NCI-H345 treated with DMSO at 0.1 percent for 48 hours (cell line): ENCODE data around the gene MALAT1.
"Not testable (repeated sequence)": the region's sequence is repeated elsewhere in the genome, so short reads cannot be mapped to it uniquely, and the experiment has no call there.

Experiments
- DNase-seq: peaks from one replicate; lab custom pipeline; 2025; ENCODE audit not compliant: unreplicated experiment; lab: John Stamatoyannopoulos, UW

MALAT1 gene

DNA sequence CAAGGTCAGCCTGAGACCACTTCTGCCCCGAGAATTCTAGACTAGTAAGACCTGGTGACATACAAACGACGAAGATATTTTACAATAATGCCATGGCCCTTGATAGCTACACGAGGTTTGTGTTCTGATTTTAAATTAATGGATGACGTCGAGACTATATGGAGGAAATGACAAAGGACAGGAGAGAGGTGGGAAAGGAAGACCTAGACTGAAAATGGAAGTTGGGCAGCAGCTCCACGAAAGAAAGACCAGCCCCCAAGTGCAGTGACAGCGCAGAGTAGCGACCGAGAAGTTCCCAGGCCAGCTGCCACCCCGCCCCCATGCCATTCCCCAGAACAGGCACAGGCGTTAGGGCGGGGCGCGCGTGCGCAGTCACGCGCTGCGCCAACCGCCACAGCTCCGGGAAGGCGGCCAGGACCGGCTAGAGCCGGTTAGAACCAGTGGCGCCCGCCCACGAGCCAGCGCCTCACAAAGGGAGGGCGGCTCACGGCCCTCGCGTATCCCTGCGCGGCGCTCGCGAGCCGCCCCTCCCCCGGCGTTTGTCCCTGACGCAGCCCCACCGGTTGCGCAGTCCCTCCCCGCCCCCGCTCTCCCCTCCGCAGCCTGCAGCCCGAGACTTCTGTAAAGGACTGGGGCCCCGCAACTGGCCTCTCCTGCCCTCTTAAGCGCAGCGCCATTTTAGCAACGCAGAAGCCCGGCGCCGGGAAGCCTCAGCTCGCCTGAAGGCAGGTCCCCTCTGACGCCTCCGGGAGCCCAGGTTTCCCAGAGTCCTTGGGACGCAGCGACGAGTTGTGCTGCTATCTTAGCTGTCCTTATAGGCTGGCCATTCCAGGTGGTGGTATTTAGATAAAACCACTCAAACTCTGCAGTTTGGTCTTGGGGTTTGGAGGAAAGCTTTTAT lies 1.5 kb upstream of the MALAT1 start:
- peak; percentile 97 for DNase-seq

DNA sequence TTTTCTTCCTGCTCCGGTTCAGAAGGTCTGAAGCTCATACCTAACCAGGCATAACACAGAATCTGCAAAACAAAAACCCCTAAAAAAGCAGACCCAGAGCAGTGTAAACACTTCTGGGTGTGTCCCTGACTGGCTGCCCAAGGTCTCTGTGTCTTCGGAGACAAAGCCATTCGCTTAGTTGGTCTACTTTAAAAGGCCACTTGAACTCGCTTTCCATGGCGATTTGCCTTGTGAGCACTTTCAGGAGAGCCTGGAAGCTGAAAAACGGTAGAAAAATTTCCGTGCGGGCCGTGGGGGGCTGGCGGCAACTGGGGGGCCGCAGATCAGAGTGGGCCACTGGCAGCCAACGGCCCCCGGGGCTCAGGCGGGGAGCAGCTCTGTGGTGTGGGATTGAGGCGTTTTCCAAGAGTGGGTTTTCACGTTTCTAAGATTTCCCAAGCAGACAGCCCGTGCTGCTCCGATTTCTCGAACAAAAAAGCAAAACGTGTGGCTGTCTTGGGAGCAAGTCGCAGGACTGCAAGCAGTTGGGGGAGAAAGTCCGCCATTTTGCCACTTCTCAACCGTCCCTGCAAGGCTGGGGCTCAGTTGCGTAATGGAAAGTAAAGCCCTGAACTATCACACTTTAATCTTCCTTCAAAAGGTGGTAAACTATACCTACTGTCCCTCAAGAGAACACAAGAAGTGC lies 661 bp upstream of the MALAT1 start:
- peak; percentile 69 for DNase-seq

DNA sequence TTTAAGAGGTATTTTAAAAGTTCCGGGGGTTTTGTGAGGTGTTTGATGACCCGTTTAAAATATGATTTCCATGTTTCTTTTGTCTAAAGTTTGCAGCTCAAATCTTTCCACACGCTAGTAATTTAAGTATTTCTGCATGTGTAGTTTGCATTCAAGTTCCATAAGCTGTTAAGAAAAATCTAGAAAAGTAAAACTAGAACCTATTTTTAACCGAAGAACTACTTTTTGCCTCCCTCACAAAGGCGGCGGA lies 193 bp upstream of the MALAT1 start:
- DNase-seq = no peak

- no peak for DNase-seq
Observed at GRCh38 chr11:65499713-65500386, 1.0 kb downstream of the MALAT1 start.

DNA sequence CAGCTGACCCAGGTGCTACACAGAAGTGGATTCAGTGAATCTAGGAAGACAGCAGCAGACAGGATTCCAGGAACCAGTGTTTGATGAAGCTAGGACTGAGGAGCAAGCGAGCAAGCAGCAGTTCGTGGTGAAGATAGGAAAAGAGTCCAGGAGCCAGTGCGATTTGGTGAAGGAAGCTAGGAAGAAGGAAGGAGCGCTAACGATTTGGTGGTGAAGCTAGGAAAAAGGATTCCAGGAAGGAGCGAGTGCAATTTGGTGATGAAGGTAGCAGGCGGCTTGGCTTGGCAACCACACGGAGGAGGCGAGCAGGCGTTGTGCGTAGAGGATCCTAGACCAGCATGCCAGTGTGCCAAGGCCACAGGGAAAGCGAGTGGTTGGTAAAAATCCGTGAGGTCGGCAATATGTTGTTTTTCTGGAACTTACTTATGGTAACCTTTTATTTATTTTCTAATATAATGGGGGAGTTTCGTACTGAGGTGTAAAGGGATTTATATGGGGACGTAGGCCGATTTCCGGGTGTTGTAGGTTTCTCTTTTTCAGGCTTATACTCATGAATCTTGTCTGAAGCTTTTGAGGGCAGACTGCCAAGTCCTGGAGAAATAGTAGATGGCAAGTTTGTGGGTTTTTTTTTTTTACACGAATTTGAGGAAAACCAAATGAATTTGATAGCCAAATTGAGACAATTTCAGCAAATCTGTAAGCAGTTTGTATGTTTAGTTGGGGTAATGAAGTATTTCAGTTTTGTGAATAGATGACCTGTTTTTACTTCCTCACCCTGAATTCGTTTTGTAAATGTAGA lies 1.7 kb downstream of the MALAT1 start:
- DNase-seq = no peak

GRCh38 chr11:65501186-65501471 lies 2.3 kb downstream of the MALAT1 start:
- no peak for DNase-seq

DNA sequence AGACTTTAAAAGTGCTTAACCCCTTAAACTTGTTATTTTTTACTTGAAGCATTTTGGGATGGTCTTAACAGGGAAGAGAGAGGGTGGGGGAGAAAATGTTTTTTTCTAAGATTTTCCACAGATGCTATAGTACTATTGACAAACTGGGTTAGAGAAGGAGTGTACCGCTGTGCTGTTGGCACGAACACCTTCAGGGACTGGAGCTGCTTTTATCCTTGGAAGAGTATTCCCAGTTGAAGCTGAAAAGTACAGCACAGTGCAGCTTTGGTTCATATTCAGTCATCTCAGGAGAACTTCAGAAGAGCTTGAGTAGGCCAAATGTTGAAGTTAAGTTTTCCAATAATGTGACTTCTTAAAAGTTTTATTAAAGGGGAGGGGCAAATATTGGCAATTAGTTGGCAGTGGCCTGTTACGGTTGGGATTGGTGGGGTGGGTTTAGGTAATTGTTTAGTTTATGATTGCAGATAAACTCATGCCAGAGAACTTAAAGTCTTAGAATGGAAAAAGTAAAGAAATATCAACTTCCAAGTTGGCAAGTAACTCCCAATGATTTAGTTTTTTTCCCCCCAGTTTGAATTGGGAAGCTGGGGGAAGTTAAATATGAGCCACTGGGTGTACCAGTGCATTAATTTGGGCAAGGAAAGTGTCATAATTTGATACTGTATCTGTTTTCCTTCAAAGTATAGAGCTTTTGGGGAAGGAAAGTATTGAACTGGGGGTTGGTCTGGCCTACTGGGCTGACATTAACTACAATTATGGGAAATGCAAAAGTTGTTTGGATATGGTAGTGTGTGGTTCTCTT lies 2.8 kb downstream of the MALAT1 start:
- no peak for DNase-seq

DNA sequence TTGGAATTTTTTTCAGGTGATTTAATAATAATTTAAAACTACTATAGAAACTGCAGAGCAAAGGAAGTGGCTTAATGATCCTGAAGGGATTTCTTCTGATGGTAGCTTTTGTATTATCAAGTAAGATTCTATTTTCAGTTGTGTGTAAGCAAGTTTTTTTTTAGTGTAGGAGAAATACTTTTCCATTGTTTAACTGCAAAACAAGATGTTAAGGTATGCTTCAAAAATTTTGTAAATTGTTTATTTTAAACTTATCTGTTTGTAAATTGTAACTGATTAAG lies 3.4 kb downstream of the MALAT1 start:
- DNase-seq = no peak

DNA sequence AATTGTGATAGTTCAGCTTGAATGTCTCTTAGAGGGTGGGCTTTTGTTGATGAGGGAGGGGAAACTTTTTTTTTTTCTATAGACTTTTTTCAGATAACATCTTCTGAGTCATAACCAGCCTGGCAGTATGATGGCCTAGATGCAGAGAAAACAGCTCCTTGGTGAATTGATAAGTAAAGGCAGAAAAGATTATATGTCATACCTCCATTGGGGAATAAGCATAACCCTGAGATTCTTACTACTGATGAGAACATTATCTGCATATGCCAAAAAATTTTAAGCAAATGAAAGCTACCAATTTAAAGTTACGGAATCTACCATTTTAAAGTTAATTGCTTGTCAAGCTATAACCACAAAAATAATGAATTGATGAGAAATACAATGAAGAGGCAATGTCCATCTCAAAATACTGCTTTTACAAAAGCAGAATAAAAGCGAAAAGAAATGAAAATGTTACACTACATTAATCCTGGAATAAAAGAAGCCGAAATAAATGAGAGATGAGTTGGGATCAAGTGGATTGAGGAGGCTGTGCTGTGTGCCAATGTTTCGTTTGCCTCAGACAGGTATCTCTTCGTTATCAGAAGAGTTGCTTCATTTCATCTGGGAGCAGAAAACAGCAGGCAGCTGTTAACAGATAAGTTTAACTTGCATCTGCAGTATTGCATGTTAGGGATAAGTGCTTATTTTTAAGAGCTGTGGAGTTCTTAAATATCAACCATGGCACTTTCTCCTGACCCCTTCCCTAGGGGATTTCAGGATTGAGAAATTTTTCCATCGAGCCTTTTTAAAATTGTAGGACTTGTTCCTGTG lies 3.9 kb downstream of the MALAT1 start:
- DNase-seq = no peak

GRCh38 chr11:65503368-65503948 lies 4.6 kb downstream of the MALAT1 start:
- no peak for DNase-seq

DNA sequence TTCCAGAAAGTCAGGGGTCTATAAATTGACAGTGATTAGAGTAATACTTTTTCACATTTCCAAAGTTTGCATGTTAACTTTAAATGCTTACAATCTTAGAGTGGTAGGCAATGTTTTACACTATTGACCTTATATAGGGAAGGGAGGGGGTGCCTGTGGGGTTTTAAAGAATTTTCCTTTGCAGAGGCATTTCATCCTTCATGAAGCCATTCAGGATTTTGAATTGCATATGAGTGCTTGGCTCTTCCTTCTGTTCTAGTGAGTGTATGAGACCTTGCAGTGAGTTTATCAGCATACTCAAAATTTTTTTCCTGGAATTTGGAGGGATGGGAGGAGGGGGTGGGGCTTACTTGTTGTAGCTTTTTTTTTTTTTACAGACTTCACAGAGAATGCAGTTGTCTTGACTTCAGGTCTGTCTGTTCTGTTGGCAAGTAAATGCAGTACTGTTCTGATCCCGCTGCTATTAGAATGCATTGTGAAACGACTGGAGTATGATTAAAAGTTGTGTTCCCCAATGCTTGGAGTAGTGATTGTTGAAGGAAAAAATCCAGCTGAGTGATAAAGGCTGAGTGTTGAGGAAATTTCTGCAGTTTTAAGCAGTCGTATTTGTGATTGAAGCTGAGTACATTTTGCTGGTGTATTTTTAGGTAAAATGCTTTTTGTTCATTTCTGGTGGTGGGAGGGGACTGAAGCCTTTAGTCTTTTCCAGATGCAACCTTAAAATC lies 5.3 kb downstream of the MALAT1 start:
- DNase-seq = no peak

GRCh38 chr11:65504674-65505465 lies 6.0 kb downstream of the MALAT1 start:
- no peak for DNase-seq

DNA sequence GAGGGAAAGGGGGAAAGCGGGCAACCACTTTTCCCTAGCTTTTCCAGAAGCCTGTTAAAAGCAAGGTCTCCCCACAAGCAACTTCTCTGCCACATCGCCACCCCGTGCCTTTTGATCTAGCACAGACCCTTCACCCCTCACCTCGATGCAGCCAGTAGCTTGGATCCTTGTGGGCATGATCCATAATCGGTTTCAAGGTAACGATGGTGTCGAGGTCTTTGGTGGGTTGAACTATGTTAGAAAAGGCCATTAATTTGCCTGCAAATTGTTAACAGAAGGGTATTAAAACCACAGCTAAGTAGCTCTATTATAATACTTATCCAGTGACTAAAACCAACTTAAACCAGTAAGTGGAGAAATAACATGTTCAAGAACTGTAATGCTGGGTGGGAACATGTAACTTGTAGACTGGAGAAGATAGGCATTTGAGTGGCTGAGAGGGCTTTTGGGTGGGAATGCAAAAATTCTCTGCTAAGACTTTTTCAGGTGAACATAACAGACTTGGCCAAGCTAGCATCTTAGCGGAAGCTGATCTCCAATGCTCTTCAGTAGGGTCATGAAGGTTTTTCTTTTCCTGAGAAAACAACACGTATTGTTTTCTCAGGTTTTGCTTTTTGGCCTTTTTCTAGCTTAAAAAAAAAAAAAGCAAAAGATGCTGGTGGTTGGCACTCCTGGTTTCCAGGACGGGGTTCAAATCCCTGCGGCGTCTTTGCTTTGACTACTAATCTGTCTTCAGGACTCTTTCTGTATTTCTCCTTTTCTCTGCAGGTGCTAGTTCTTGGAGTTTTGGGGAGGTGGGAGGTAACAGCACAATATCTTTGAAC lies 6.8 kb downstream of the MALAT1 start:
- DNase-seq = no peak

- no peak for DNase-seq
Observed at GRCh38 chr11:65506290-65506771, 7.5 kb downstream of the MALAT1 start.

DNA sequence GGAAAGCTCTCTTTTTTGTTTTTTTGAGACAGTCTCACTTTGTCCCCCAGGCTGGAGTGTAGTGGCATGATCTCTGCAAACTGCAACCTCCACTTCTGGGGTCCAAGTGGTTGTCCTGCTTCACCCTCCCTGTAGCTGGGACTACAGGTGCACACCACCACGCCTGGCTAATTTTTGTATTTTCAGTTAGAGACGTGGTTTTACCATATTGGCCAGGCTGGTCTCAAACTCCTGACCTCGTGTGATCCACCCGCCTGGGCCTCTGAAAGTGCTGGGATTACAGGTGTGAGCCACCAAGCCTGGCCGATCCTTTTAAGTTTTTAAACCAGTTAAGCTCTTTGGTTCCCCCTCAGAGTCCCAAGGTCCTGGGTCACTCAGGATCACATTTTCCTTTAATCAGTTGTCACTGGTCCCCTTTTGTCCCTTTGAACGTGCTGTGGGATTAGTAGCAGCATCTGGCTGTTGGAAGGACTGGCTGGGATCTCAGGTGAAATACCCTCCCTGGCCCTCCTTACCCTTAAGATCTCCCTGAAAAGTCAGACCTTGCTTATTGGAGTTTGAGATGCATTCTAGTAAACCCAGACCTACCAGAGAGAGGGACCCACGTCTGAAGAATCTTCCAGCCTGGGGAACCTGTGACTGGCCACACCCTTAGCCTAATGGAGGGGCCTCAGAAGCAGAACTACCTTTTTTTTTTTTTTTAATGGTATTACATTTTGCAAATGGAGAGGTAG lies 8.1 kb downstream of the MALAT1 start:
- DNase-seq = no peak

DNA sequence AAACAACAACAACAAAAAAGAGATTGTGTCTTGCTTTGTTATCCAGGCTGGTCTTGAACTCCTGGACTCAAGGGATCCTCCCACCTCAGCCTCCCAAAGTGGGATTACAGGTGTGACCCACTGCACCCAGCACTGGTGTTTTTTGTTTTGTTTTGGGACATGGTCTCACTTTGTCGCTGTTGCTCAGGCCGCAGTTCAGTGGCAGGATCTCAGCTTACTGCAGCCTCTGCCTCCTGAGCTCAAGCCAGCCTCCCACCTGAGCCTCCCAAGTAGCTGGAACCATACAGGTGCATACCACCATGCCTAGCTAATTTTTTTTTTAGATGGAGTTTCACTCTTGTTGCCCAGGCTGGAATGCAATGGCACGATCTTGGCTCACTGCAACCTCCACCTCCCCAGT lies 13.5 kb downstream of the MALAT1 start:
- DNase-seq = not testable (repeated sequence)
